ENCODE results near the gene PIGX. TPM values are rescaled to one million over a fixed set of nuclear protein-coding genes. Genes with fewer than 3 reads are reported as not detected.

PIGX gene
- polyA plus RNA-seq, 1 donor from 2014 or later, result 116 TPM

GRCh38 chr3:196694202-196694638 lies 18.0 kb upstream of the PIGX start:
- H3K27ac ChIP-seq (ENCODE audit: low read length), result no peak overlapping the region
- H2AFZ ChIP-seq (ENCODE audit: low read depth, low read length), result no peak overlapping the region
- no peak overlapping the region for H3K4me3 ChIP-seq (ENCODE audit: low read length)
- H3K9me2 ChIP-seq (ENCODE audit: insufficient read depth, low read length), result no peaks in the 10 kb centered on the region
- no peaks in the 10 kb centered on the region for H4K20me1 ChIP-seq (ENCODE audit: insufficient read depth)
- TF ChIP-seq EP300 (conservative IDR thresholded peaks at IDR 0.05; ENCODE audit: poor library complexity, severe bottlenecking) (no peak), MXI1 (conservative IDR thresholded peaks at IDR 0.05; ENCODE audit: poor library complexity, severe bottlenecking) (no peak), POLR2AphosphoS5 (IDR thresholded peaks at IDR 0.05) (no peak), EZH2 (IDR thresholded peaks at IDR 0.05; ENCODE audit: borderline replicate concordance, insufficient read depth, low read length, poor library complexity, severe bottlenecking) (no peak), RAD21 (conservative IDR thresholded peaks at IDR 0.05) (peak; percentile 12)
- H3K79me2 ChIP-seq (replicated peaks; ENCODE audit: insufficient read depth, low read length), result no peaks in the 10 kb centered on the region
- H3K9ac ChIP-seq (ENCODE audit: low read length), result no peak overlapping the region
- no peaks in the 10 kb centered on the region for H3K9me3 ChIP-seq (ENCODE audit: low read length)
- H3K27me3 ChIP-seq (ENCODE audit: insufficient read depth, low read depth, low read length), result no peaks in the 10 kb centered on the region
- no peaks in the 10 kb centered on the region for H3F3A ChIP-seq (ENCODE audit: insufficient read depth, low read length, poor library complexity, severe bottlenecking)
- no peaks in the 10 kb centered on the region for H3K36me3 ChIP-seq (ENCODE audit: insufficient read depth, low read length)
- H3K4me2 ChIP-seq (ENCODE audit: low read length), result no peak overlapping the region

- no peak overlapping the region for H3K27ac ChIP-seq (ENCODE audit: low read length)
- H3K9ac ChIP-seq (ENCODE audit: low read length), result no peak overlapping the region
- no peaks in the 10 kb centered on the region for H3K9me3 ChIP-seq (ENCODE audit: low read length)
- H3K4me2 ChIP-seq (ENCODE audit: low read length), result no peak overlapping the region
- no peak overlapping the region for H3K4me3 ChIP-seq (ENCODE audit: low read length)
- H3K36me3 ChIP-seq (ENCODE audit: insufficient read depth, low read length), result no peaks in the 10 kb centered on the region
- TF ChIP-seq POLR2AphosphoS5 (IDR thresholded peaks at IDR 0.05) (no peak), TAF1 (IDR thresholded peaks at IDR 0.05; ENCODE audit: low read depth) (no peak), CTCF (IDR thresholded peaks at IDR 0.05; ENCODE audit: poor library complexity, severe bottlenecking) (no peak), RAD21 (conservative IDR thresholded peaks at IDR 0.05) (no peak), REST (IDR thresholded peaks at IDR 0.05; ENCODE audit: borderline replicate concordance) (no peak), EP300 (conservative IDR thresholded peaks at IDR 0.05; ENCODE audit: poor library complexity, severe bottlenecking) (no peak), SMC3 (conservative IDR thresholded peaks at IDR 0.05; ENCODE audit: poor library complexity) (no peak), MXI1 (conservative IDR thresholded peaks at IDR 0.05; ENCODE audit: poor library complexity, severe bottlenecking) (no peak), EZH2 (IDR thresholded peaks at IDR 0.05; ENCODE audit: borderline replicate concordance, insufficient read depth, low read length, poor library complexity, severe bottlenecking) (no peak)
- no peaks in the 10 kb centered on the region for H3K79me2 ChIP-seq (replicated peaks; ENCODE audit: insufficient read depth, low read length)
- no peaks in the 10 kb centered on the region for H3K27me3 ChIP-seq (ENCODE audit: insufficient read depth, low read depth, low read length)
- H2AFZ ChIP-seq (ENCODE audit: low read depth, low read length), result no peak overlapping the region
- H4K20me1 ChIP-seq (ENCODE audit: insufficient read depth), result no peaks in the 10 kb centered on the region
- no peaks in the 10 kb centered on the region for H3F3A ChIP-seq (ENCODE audit: insufficient read depth, low read length, poor library complexity, severe bottlenecking)
- no peaks in the 10 kb centered on the region for H3K9me2 ChIP-seq (ENCODE audit: insufficient read depth, low read length)
Measured at GRCh38 chr3:196694941-196695848, 17.0 kb upstream of the PIGX start.

Data from neural cell (in vitro differentiated cells).